Stimulated activated CD8-positive, alpha-beta memory T cell treated with anti-CD3 and anti-CD28 coated beads, Interleukin-2, amount 100 ng/mL, for 1 hour (primary cell): ENCODE results near the gene TACSTD2.
"Not testable (repeated sequence)": the region's sequence is repeated elsewhere in the genome, so short reads cannot be mapped to it uniquely, and the experiment has no call there.

Experiments used
- DNase-seq, 2 donors: peaks; one replicate each; pipeline ENCODE4 v3.0.0-alpha.2; 2020; ENCODE audit warnings: low read depth in 2 of 2

TACSTD2 gene

DNA sequence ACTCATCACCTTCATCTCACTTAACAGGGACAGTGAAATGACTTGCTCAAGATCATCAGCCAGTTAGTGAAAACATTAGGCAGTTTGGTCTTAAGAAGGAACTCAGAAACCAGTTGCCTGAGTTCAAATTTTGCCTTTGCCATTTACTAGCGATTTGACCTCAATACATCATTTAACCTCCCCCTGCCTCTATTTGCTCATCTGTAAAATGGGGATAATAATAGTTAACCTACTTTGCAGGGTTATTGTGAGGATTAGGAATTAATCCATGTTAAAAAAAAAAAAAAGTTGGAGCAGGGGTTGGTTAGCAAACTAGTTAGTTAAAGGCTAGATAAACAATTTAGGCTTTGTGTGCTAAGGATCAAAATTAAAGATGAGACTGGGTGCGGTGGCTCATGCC lies 10.6 kb upstream of the TACSTD2 start:
- no peak for DNase-seq

DNA sequence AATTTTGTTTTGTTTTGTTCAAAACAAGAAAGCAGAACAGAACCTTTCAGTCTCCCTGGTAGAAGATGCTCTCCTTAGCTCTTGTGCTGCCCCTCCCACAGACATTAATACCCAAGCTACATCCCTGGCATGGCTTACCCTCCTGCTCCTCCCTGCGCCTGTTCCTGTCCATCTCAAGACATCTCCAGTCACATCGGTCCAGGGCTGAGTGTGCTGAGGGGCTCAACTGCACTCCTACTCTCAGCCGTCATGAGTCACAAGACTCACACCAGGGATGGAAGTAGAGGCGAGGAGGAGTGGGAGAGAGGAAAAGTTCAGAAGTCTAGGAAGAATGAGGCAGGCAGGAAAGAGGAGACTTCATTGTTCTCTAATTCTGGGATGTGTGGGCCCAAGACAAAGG lies 9.2 kb upstream of the TACSTD2 start:
- DNase-seq: no peak

DNA sequence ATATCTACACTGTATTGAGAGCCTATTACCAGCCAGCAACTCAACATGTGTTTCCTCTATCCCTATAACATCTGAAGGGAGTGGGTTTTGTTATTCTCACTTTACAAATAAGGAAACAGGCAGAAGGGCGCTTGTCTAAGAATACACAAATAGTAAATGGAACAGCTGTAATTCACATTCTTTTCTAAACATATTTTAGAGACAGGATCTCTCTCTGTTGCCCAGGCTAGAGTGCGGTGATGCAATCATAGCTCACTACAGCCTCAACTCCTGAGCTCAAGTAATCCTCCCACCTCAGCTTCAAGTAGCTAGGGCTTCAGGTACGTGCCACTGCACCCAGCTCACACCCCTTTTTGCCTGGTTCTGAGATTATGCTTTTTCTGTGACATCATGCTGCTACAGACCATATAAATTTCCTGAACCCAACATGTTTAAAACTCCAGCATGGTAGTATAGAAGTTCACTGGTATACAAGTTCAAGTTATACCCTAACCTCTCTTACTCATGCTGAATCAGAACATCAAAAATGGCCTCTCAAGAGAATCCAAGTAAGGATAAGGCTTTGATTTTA lies 8.6 kb upstream of the TACSTD2 start:
- DNase-seq: no peak

DNA sequence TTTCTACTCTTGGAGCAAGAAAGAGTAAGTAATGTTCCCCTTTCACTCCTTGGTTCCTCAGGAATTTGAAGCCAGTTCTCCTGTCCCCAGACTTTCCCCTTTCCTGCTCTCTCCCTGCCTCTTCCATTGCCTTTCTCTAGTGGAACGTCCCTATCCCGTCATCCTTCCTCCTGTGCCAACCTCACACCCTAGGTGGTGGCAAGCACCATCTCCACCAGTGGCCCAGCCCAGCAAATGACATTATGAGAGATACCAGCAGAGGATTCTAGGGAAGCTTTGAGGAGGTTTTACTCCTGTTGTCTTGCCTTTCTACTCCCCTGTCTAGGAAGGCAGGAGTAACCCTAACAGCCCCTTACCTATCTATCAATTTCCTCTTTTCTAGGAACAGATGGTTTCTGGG lies 8.1 kb upstream of the TACSTD2 start:
- DNase-seq: no peak

DNA sequence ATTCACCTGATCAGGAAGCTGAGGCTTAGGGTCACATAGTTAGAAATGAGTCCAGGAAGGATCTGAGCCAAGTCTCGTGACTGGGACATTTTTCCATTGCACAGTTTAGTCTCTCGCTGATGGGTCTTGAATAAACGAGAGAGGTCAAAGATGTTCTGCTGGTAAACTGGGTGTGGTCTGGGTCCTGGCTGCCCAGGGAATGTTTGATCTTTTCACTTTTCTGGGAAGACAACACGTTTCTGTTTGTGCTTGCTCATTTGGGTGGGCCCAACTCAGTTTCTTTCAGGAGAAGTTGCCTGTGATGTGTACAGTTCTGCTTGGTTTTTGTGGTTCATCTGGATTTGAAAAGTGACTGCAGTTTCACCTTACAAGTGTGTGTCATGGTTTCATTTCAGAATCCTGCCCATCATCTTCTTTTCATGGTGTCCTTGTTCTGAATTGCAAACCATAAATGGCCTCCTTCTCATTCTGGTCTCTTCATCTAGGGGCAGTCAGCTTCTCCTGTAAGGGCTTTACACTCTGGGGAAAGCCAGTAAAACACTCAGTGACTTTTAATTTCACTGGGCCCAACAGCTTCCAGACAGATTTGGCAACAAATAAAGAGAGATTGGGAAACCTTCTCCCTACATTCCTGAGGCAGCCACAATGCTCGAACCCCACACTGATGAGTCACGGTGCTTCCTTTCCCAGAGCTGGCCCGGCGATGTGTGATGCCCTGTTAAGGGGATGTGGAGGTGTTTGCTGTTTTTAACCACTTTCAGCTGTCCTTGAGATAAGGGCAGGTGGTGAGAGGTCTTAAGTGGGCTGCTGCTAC lies 7.2 kb upstream of the TACSTD2 start:
- DNase-seq: no peak

DNA sequence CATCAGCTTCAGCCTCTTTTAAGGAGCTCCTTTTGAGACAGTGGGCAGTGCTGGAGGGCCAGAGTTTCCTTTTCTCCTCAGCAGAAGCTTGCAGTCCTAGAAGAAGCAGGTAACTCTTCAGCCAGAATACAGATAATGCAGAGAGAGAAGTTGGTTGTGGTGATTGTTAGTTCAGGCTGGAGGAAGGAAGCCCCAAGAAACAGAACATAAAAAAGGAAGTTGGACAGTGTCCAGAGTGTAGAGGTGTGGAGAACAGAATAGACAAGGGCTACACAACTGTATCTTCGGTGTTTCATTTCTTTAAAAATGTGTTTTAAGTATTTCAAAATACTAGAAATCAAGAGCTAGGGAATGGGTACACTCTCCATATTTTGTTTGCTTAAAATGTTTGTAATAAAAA lies 6.4 kb upstream of the TACSTD2 start:
- no peak for DNase-seq

DNA sequence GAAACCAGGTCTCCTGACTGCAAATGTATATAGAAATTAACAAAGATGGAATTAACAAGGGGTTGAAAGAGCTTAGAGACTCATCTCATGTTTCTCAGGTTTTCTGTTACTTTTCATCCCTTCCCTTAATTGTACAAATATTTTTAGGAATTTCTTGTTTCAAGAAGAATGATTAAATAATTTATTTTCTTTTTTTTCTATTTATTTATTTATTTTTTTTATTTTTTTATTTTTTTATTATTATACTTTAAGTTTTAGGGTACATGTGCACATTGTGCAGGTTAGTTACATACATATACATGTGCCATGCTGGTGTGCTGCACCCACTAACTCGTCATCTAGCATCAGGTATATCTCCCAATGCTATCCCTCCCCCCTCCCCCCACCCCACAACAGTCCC lies 5.1 kb upstream of the TACSTD2 start:
- DNase-seq: not testable (repeated sequence)

DNA sequence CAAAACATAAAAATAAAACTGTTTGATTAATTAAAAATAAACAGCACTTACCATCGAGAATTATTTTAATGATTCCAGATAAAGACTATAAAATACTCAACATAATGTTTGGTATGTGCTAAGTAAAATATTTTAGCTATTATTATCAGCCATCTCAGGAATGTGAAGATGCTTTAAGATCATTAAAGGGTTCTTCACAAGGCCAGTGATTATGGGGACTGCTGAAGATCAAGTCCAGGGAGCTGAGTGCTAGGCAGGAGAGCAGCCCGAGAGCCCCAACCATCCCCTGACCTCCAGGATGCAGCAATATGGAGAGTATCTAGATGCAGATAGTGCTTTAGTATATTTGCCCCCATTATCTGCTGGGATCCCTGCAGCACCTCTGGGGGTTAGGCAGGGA lies 4.6 kb upstream of the TACSTD2 start:
- no peak for DNase-seq

DNA sequence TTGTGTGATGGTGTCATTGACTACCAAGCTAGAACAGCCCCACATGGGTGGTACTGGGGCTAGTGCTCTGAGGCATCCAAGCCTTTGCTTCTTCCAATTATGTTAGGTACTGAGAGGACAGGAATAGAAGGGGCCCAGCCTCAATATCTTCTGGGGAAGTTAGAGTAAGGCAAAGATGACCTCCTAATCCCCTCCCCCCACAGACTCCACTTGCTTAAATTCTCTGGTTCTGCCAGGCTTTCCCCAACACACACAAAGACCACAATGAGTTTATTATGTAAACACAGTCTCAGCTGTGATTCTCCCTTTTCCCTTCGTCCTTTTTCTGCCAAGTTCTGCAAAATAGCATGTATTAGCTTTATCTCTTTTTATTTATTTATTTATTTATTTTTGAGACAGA lies 3.1 kb upstream of the TACSTD2 start:
- no peak for DNase-seq

DNA sequence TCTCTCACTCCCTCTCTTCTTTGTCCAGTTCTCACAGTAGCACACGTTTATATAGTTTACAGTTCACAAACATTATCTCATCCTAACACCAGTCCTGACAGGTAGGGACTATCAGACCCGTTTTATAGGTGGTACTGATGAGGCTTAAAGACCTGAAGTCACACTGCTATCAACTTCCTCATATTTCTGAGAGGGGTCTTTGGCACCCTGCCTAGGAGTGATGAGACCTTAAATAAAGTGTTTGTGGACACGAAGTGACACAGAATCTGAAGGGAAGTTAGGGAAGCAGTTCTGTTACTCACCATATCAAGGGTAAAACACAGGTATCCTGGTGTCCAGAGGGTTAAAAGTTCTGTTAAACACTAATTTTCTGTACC lies 590 bp upstream of the TACSTD2 start:
- no peak for DNase-seq

DNA sequence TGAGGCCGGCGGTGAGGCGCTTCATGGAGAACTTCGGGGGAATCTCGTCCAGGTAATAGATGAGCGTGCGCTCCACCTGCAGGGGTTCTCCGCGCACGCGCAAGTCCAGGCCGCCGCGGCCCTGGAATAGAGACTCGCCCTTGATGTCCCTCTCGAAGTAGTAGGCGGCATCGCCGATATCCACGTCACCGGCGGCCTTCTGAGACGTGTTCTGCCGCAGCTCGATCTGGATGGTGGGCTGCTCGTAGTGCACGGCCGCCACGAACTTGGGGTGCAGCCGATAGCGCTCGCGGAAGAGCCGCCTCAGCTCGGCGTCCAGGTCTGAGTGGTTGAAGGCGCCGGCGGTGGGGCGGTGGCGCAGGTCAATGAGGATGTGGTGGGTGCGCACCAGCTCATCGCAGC lies 726 bp downstream of the TACSTD2 start:
- no peak for DNase-seq

DNA sequence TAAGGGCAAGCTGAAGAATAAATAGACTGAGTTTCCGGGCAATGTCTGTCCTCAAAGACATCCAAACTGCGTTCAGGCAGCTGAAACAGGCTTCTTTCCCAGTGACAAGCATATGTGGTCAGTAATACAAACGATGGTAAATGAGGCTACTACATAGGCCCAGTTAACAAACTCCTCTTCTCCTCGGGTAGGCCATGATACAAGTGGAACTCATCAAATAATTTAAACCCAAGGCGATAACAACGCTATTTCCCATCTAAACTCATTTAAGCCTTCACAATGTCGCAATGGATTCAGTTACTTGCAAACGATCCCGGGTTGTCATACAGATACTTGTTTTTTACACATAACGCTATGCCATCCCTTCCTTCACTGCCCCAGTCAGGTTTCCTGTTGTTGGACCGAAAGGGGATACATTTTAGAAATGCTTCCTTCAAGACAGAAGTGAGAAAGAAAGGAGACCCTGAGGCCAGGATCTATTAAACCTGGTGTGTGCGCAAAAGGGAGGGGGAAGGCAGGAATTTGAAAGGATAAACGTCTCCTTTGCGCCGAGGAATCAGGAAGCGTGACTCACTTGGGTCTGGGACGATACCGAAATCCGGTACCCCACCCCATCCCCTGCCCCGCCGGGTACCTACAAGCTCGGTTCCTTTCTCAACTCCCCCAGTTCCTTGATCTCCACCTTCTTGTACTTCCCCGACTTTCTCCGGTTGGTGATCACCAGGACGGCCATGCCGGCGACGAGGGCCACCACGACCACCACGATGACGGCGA lies 1.3 kb downstream of the TACSTD2 start:
- no peak for DNase-seq

DNA sequence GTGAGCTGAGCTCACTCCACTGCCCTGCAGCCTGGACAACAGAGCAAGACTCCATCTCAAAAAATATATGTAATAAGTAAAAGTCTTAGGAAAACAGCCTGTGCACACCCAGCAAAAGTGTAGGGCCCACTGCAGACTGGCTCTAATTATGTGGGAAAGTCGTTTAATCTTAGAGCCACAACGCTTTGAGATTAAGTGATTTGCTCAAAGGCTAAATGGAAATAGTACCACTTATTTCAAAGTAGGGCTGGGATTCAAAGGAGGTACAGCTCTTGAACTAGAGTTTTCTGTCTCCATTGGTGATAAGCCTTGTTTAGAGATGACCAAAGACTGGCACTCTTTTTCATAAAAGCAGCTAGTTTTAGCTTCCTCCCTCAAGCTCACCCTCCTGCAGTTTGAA lies 2.2 kb downstream of the TACSTD2 start:
- no peak for DNase-seq

DNA sequence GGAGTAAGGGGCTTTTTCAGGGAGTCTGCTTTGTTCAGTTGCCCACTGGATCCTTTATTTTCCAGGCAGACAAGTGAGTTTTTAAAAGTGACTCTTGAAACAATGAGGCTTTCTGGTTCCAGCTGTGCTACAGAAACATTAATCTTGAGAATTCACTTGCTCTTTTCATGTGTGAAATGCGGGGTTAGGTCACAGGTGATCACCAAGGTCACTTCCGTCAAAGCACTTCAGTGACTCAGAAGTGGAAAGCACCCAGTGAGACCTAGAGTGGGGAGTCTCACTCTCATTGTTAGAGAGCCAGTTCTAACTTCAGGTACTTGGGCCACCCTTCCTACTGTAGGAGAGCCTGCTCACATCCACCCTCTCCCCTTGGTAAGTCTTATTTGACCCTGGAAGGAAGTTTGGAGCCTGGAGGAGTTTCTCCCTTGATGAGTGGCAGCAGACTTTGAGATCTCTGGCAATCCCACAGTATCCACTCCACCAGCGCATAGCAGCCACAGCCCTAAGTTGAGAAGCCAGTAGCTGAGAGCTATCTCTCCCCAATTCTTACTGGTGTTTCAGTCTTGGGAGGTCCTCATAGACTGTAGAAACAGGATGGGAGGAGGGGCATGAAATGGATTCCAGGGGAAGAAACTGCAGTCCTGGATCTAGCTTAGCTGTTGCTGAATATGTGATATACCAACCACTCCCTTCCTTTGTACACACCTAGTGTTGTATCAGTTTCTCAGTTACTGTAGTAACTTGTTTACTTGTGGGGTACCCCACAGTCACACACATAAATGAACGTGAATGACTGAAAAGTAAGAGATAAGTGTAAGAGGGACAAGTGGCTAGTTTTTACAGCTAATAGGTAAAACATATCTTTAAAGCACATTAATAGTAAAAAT lies 3.1 kb downstream of the TACSTD2 start:
- no peak for DNase-seq

DNA sequence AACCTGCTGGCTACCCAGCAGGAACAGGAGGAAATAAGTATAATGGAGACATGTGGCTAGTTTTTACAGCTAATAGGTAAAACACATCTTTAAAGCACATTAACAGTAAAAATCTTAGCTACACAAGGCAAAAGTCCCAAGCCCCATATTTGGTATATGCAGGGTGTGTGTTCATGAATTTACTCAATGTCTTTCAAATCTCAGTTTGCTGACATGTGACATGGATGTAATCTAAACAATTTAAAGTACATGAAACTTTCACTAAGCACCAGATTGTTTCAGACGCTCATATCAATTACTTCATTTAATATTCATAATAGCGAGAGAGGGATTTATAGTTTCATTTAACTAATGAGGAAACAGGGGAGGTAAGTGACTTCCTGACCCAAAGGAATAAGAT lies 3.9 kb downstream of the TACSTD2 start:
- DNase-seq: no peak

DNA sequence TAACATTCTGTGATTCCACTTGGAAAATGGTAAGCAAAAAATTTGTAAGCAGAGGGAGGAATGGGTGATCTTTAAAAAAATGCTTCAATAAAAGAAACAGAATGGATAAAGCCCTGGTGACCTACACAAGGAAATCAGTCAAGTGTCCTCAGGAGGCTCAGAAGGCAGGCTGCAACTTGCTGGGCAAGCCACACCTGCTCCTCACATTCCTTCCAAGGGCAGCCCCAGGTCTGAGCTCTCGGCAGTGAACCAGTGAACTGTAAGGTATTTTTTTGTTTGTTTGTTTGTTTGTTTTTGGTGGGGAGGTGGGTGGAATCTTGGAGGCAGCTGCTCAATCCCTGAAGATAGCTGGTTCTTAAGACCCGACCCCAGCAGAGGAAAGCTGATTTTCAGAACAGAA lies 4.4 kb downstream of the TACSTD2 start:
- DNase-seq: no peak

DNA sequence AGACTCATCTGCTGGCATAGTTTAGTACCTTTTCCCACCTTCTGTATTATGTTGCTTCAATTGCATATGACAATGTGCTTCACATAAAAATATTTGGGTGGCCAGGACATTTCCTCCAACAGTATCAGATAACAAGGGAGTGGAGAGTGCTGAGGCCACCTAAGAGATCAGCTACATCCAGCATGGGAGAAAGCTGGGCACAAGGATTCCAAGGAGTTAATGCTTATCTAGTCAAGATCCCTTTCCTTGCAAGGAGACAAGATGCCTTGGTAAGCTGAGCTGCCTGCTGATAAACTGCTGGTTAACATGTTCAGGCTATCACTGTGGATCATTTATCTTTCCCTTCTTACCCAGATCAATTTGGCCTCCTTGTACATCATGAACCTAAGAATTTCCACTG lies 5.4 kb downstream of the TACSTD2 start:
- no peak for DNase-seq

DNA sequence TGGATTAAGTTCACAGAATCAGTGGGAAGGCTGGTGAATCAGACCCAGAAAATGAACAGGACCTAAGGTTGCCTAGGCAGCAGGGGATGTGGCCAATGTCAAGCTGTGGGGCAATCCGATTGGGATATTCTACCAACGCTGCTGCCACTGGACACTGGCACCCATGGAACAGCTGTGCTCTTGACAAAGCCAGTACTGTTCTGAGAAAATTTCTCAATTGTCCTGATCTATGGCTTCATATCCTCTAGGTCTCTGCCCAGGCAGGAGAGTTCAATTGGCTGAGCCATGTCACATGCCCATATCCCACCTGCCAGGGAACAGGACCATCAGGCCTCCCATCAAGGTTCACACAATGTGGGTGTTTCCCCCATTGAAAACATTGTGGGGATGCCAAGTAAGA lies 6.2 kb downstream of the TACSTD2 start:
- no peak for DNase-seq

DNA sequence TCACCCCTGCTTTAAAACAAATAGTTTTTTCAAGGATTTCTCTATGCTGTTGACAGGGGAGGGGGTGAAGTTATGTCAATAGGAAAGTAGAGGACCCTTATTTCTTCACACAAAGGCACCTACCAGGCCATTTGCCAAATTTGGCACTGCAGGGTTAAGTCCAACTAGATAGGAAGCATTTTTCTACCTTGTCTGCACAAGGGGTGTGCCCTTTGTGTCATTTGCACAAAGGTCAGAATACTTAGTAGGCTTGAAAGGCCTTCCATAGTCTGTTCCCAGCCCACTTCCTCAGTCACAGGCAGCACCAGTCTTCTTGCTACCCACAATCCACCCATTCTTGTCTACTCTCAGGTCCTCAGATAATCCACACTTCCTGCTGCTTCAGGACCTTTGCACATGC lies 7.0 kb downstream of the TACSTD2 start:
- DNase-seq: no peak

DNA sequence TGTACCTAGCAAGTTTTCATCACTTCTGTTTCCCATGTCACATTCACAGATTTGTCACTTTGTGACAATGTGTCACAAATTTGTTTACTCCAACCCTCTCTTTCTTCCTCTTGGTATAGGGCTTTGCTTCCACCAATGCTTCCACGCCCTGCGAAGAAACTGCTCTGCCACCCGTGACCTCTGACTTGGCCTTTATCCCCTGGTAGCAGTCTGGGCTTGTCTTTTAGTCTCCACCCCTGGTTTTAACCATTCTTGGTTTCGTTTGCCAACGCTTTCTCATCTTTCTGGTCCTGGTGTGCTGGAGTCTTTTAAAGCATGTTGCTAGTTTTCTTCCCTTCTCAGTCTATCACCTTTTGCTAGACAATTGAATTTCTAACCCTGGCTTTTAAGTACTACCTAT lies 8.1 kb downstream of the TACSTD2 start:
- no peak for DNase-seq

DNA sequence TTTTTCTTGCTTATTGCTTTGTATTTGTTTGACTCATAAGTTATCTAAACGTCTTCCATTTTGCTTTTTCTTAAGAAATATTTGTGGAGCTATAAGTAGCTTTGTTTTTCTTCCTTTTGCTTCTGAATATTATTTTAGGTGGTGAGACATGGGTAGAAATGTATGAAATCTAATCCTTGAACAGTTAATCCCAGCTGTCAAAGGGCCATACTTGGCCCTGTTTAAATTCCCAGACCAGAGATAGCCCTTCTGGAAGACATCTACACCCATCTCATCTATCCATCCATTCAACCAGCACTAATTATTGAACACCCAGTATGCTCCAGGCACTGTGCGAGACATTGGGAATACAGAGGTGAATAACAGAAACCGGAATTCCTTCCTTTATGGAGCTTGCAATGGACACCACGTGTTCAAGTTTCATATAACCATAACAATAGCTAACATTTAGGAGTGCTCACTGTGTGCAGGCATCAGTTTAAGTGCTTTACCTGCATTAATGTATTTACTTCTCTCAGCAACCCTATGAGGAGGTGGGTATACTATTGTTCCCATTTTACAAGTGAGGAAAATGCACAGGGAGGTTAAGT lies 8.7 kb downstream of the TACSTD2 start:
- DNase-seq: no peak

DNA sequence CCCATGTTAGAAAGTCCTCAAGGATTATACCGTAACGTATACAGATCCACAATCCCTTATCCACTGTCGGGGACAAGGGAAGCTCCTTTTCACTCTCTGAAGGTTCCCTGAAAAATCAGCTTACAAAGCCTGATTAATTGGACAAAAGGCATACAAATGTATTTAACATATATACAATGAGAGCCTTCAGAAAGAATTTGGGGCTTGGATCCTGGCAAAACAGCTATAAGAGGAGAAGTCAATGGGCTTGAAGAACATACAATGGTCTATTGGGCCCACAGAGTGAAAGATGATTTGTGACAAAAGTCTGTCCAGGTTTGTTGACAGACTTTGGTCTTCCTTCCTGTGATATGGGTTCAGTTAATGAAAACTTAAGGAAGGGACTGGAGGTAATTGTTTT lies 10.7 kb downstream of the TACSTD2 start:
- DNase-seq: no peak
